HUES6 (cell line): ENCODE results near the gene GPRIN1.

Experiments
- H3K27ac ChIP-seq: 2 replicates; pipeline ENCODE4 v1.7.0; 2013; ENCODE audit warnings: low read depth, mild to moderate bottlenecking, low read length, inconsistent platforms
- H3K27me3 ChIP-seq: 2 replicates; pipeline ENCODE4 v1.6.1; 2013; ENCODE audit warnings: low read length; ENCODE audit not compliant: control insufficient read depth, insufficient read depth
- H3K36me3 ChIP-seq: 2 replicates; pipeline ENCODE4 v1.6.1; 2013; ENCODE audit warnings: low read length; ENCODE audit not compliant: control insufficient read depth, insufficient read depth
- H3K4me1 ChIP-seq: 2 replicates; pipeline ENCODE4 v1.6.1; 2013; ENCODE audit warnings: low read length; ENCODE audit not compliant: control insufficient read depth, insufficient read depth
- H3K4me3 ChIP-seq: 2 replicates; pipeline ENCODE4 v1.5.1; 2013; ENCODE audit warnings: low read depth, low read length
- H3K9ac ChIP-seq: one replicate; pipeline ENCODE4 v1.6.1; 2013; ENCODE audit warnings: mild to moderate bottlenecking, low read length
- H3K9me3 ChIP-seq: 2 replicates; pipeline ENCODE4 v1.6.1; 2013; ENCODE audit warnings: low read depth, low read length; ENCODE audit not compliant: control insufficient read depth, insufficient read depth

Gene GPRIN1

GRCh38 chr5:176620333-176620981, 10.5 kb upstream of the GPRIN1 start:
- Histone ChIP-seq H3K36me3 (no peaks in the 10 kb centered on the region), H3K4me1 (peaks cover 8% of the 10 kb centered on the region; the same call in 1 of the 2 replicates), H3K9me3 (no peaks in the 10 kb centered on the region), H3K27me3 (peaks cover 59% of the 10 kb centered on the region), H3K9ac (no peak overlapping the region), H3K27ac (no peak overlapping the region), H3K4me3 (peak overlapping the region; percentile 53)

GRCh38 chr5:176619569-176620332, 9.8 kb upstream of the GPRIN1 start:
- Histone ChIP-seq H3K36me3 (no peaks in the 10 kb centered on the region), H3K9ac (no peak overlapping the region), H3K9me3 (no peaks in the 10 kb centered on the region), H3K27ac (no peak overlapping the region), H3K4me3 (peak overlapping the region; percentile 53), H3K27me3 (peaks cover 59% of the 10 kb centered on the region), H3K4me1 (peaks cover 8% of the 10 kb centered on the region; the same call in 1 of the 2 replicates)

- Histone ChIP-seq H3K9ac (no peak overlapping the region), H3K27ac (no peak overlapping the region), H3K36me3 (no peaks in the 10 kb centered on the region), H3K9me3 (no peaks in the 10 kb centered on the region), H3K4me3 (peak overlapping the region; percentile 53), H3K27me3 (peaks cover 59% of the 10 kb centered on the region), H3K4me1 (peaks cover 8% of the 10 kb centered on the region; the same call in 1 of the 2 replicates)
Measured at GRCh38 chr5:176619203-176619568, 9.2 kb upstream of the GPRIN1 start.

- H3K9me3 ChIP-seq, result no peaks in the 10 kb centered on the region
- peaks cover 59% of the 10 kb centered on the region for H3K27me3 ChIP-seq
- peak overlapping the region; percentile 49 for H3K4me3 ChIP-seq
- no peak overlapping the region for H3K27ac ChIP-seq
- no peaks in the 10 kb centered on the region for H3K36me3 ChIP-seq
- H3K9ac ChIP-seq, result no peak overlapping the region
- H3K4me1 ChIP-seq, result peaks cover 8% of the 10 kb centered on the region; the same call in 1 of the 2 replicates
Measured at GRCh38 chr5:176618783-176619182, 8.8 kb upstream of the GPRIN1 start.

GRCh38 chr5:176616511-176616910, 6.6 kb upstream of the GPRIN1 start:
- Histone ChIP-seq H3K36me3 (no peaks in the 10 kb centered on the region), H3K9me3 (no peaks in the 10 kb centered on the region), H3K27me3 (peaks cover 59% of the 10 kb centered on the region), H3K4me3 (no peak overlapping the region), H3K9ac (no peak overlapping the region), H3K27ac (no peak overlapping the region), H3K4me1 (peaks cover 11% of the 10 kb centered on the region; the same call in 1 of the 2 replicates)

GRCh38 chr5:176614805-176615478, 5.0 kb upstream of the GPRIN1 start:
- Histone ChIP-seq H3K27me3 (peaks cover 49% of the 10 kb centered on the region), H3K4me3 (no peak overlapping the region), H3K4me1 (peaks cover 11% of the 10 kb centered on the region; the same call in 1 of the 2 replicates), H3K36me3 (no peaks in the 10 kb centered on the region), H3K27ac (no peak overlapping the region), H3K9ac (no peak overlapping the region), H3K9me3 (no peaks in the 10 kb centered on the region)

- Histone ChIP-seq H3K27me3 (peaks cover 44% of the 10 kb centered on the region), H3K4me1 (peaks cover 7% of the 10 kb centered on the region), H3K9ac (no peak overlapping the region), H3K4me3 (no peak overlapping the region), H3K27ac (no peak overlapping the region), H3K36me3 (no peaks in the 10 kb centered on the region), H3K9me3 (no peaks in the 10 kb centered on the region)
Measured at GRCh38 chr5:176612855-176613254, 2.9 kb upstream of the GPRIN1 start.

- H3K9ac ChIP-seq, result no peak overlapping the region
- H3K4me3 ChIP-seq, result no peak overlapping the region
- H3K27me3 ChIP-seq, result peaks cover 38% of the 10 kb centered on the region
- no peaks in the 10 kb centered on the region for H3K9me3 ChIP-seq
- H3K4me1 ChIP-seq, result peaks cover 7% of the 10 kb centered on the region
- H3K36me3 ChIP-seq, result no peaks in the 10 kb centered on the region
- no peak overlapping the region for H3K27ac ChIP-seq
Measured at GRCh38 chr5:176612008-176612407, 2.1 kb upstream of the GPRIN1 start.

- Histone ChIP-seq H3K27me3 (peaks cover 32% of the 10 kb centered on the region), H3K4me1 (peaks cover 9% of the 10 kb centered on the region), H3K9me3 (no peaks in the 10 kb centered on the region), H3K27ac (no peak overlapping the region), H3K36me3 (no peaks in the 10 kb centered on the region), H3K4me3 (no peak overlapping the region), H3K9ac (no peak overlapping the region)
Measured at GRCh38 chr5:176611435-176611834, 1.5 kb upstream of the GPRIN1 start.

GRCh38 chr5:176610435-176610773, 448 bp upstream of the GPRIN1 start:
- H3K4me3 ChIP-seq, result peak overlapping the region; percentile 69
- no peaks in the 10 kb centered on the region for H3K36me3 ChIP-seq
- no peaks in the 10 kb centered on the region for H3K9me3 ChIP-seq
- H3K27ac ChIP-seq, result no peak overlapping the region
- H3K4me1 ChIP-seq, result peaks cover 17% of the 10 kb centered on the region
- H3K27me3 ChIP-seq, result peaks cover 27% of the 10 kb centered on the region
- peak overlapping the region; percentile 56 for H3K9ac ChIP-seq
